ENCODE measurements around the gene EDAR. TPM values are rescaled to one million over a fixed set of nuclear protein-coding genes. Genes with fewer than 3 reads are reported as not detected.

The EDAR gene
- total RNA-seq, 1 donor from 2014 or later, result 5.1 TPM

- H3K27me3 Mint-ChIP-seq, result no peaks in the 10 kb centered on the region
- peaks cover 8% of the 10 kb centered on the region for H3K4me1 Mint-ChIP-seq (ENCODE audit: unreplicated experiment)
- no peak overlapping the region for H3K4me3 Mint-ChIP-seq
- no peak for TF ChIP-seq CTCF (conservative IDR thresholded peaks at IDR 0.05)
- DNase-seq (ENCODE audit: extremely low spot score, unreplicated experiment), result no peak
- H3K27ac Mint-ChIP-seq, result no peak overlapping the region
- no peaks in the 10 kb centered on the region for H3K9me3 Mint-ChIP-seq
- H3K36me3 Mint-ChIP-seq, result no peaks in the 10 kb centered on the region
Measured at GRCh38 chr2:109013051-109013450, 24.0 kb upstream of the EDAR start.

- H3K4me1 Mint-ChIP-seq (ENCODE audit: unreplicated experiment), result peaks cover 7% of the 10 kb centered on the region
- H3K36me3 Mint-ChIP-seq, result no peaks in the 10 kb centered on the region
- no peak overlapping the region for H3K27ac Mint-ChIP-seq
- no peaks in the 10 kb centered on the region for H3K27me3 Mint-ChIP-seq
- no peaks in the 10 kb centered on the region for H3K9me3 Mint-ChIP-seq
- TF ChIP-seq CTCF (conservative IDR thresholded peaks at IDR 0.05), result no peak
- no peak overlapping the region for H3K4me3 Mint-ChIP-seq
- no peak for DNase-seq (ENCODE audit: extremely low spot score, unreplicated experiment)
Measured at GRCh38 chr2:109009920-109010610, 21.0 kb upstream of the EDAR start.

- Mint-ChIP-seq H3K4me1 (ENCODE audit: unreplicated experiment) (peaks cover 11% of the 10 kb centered on the region), H3K27ac (no peak overlapping the region), H3K4me3 (no peak overlapping the region), H3K36me3 (no peaks in the 10 kb centered on the region), H3K9me3 (no peaks in the 10 kb centered on the region), H3K27me3 (peaks cover 4% of the 10 kb centered on the region)
- TF ChIP-seq CTCF (conservative IDR thresholded peaks at IDR 0.05), result no peak
- DNase-seq (ENCODE audit: extremely low spot score, unreplicated experiment), result no peak
Measured at GRCh38 chr2:109006971-109007370, 18.0 kb upstream of the EDAR start.

GRCh38 chr2:109005686-109006204 lies 16.7 kb upstream of the EDAR start:
- H3K4me3 Mint-ChIP-seq, result no peak overlapping the region
- peaks cover 11% of the 10 kb centered on the region for H3K4me1 Mint-ChIP-seq (ENCODE audit: unreplicated experiment)
- H3K36me3 Mint-ChIP-seq, result no peaks in the 10 kb centered on the region
- no peak overlapping the region for H3K27ac Mint-ChIP-seq
- no peak for TF ChIP-seq CTCF (conservative IDR thresholded peaks at IDR 0.05)
- DNase-seq (ENCODE audit: extremely low spot score, unreplicated experiment), result no peak
- H3K9me3 Mint-ChIP-seq, result no peaks in the 10 kb centered on the region
- peaks cover 4% of the 10 kb centered on the region for H3K27me3 Mint-ChIP-seq

DNA sequence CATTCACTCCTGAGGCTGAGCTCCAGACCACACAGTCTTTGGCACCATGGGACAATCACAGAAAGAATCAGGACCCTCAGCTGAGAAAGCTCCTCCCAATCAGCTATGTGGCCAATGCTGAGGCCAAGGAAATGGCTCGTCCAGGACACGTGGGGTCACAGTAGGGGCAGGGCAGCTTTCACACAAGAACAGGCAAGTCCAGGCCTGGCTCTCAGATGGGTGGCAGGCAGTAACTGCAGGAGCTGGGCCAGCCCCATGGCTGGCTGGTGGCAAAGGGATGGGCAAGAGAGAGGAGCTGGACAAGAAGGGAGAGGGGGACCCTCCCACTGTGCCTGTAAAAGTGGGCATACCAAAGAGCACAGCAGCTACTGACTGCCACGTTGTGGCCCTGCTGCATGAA lies 12.2 kb upstream of the EDAR start:
- Mint-ChIP-seq H3K27ac (no peak overlapping the region), H3K4me3 (no peak overlapping the region), H3K27me3 (peaks cover 4% of the 10 kb centered on the region), H3K9me3 (no peaks in the 10 kb centered on the region), H3K4me1 (ENCODE audit: unreplicated experiment) (peaks cover 19% of the 10 kb centered on the region), H3K36me3 (no peaks in the 10 kb centered on the region)
- no peak for DNase-seq (ENCODE audit: extremely low spot score, unreplicated experiment)
- no peak for TF ChIP-seq CTCF (conservative IDR thresholded peaks at IDR 0.05)
